ENCODE results near the gene FOXD3. TPM values are rescaled to one million over a fixed set of nuclear protein-coding genes. Genes with fewer than 3 reads are reported as not detected.

Gene FOXD3
- total RNA-seq (under 1 TPM in 1 of 2 donors, not detected in 1; under 0.01 TPM), polyA plus RNA-seq (under 1 TPM in 1 of 2 donors, not detected in 1; 0.05 TPM)

DNA sequence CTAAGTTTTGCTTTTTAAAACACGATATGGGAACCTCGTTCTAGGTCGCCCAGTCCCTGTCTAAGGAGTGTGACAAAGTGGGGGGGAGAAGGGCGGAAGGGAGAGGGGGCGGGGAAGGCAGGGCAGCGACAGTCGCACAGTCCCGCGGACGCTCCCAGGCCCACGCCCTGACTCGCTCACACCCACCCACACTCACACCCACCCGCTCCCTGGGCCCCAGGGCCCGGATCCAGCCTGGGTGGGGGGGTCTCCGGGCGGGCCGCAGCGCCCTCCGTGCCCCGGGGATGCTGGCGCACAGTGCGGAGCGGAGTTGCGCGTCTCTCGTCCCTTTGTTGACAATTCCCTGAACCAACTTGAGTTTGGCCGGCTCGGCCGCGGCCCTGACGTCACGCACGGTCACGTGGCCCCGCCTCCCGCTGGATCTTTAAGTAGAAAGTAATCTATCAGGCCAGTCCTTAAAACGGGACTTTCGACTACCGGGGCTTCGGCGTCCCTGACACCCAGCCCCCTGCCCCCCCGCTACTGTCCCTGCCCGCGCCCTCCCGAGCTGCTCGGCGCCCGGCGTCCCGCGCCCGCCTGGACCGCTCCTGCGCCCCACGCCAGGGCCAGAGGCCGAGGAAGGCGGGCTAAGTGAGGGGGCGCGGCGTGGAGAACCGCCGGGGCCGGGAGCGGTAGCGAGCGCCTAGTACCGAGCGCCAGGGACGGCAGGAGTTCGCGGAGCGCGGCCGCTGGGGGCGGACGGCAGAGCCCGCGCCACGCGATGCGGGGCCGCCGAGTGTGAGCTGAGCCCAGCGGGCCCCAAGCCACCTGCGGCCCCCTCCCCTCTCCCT is at the start of gene FOXD3:
FOXD3 (plus strand) TSS at position 454 of the 830 bp plus-strand sequence. CDS start 492 bp downstream, outside the sequence.
- Histone ChIP-seq H3K4me3 (ENCODE audit: low read depth in 1 of 3, low read length in 3 of 3) (peak within 1 kb of the TSS in 2 of 3 donors; percentile 49 to 56), H3K36me3 (ENCODE audit: control insufficient read depth in 4 of 4, insufficient read depth in 3 of 4, low read depth in 1 of 4, low read length in 3 of 4) (no peaks in the 10 kb centered on the region), H3K9ac (ENCODE audit: low read depth in 1 of 2, low read length in 2 of 2) (no peak within 1 kb of the TSS), H3K27ac (ENCODE audit: low read depth in 1 of 2, low read length in 2 of 2) (no peak within 1 kb of the TSS), H3K9me3 (ENCODE audit: control insufficient read depth in 4 of 4, low read length in 3 of 4) (peaks cover 0 to 21% (median under 1%) of the 10 kb centered on the region in 4 donors), H3K4me1 (ENCODE audit: control insufficient read depth in 4 of 4, insufficient read depth in 4 of 4, low read length in 3 of 4) (peaks cover 4 to 36% (median 26%) of the 10 kb centered on the region in 4 donors), H3K27me3 (ENCODE audit: control insufficient read depth in 4 of 4, insufficient read depth in 4 of 4, low read length in 3 of 4) (peaks cover 10 to 37% (median 21%) of the 10 kb centered on the region in 4 donors)
- peak; percentile 49 for DNase-seq (ENCODE audit: low spot score)
- peak; percentile 8 for TF ChIP-seq FOXA2 (IDR thresholded peaks at IDR 0.05)
- no peak for TF ChIP-seq RXRA (IDR thresholded peaks at IDR 0.05)
- WGBS, result 3% methylated on average over 85 of the region's 85 CpGs

- WGBS, result 83% methylated on average over 2 of the region's 2 CpGs
- DNase-seq (ENCODE audit: low spot score), result no peak
- Histone ChIP-seq H3K9ac (ENCODE audit: low read depth in 1 of 2, low read length in 2 of 2) (no peak overlapping the region), H3K36me3 (ENCODE audit: control insufficient read depth in 4 of 4, insufficient read depth in 3 of 4, low read depth in 1 of 4, low read length in 3 of 4) (no peaks in the 10 kb centered on the region), H3K27me3 (ENCODE audit: control insufficient read depth in 4 of 4, insufficient read depth in 4 of 4, low read length in 3 of 4) (peaks cover 0 to 4% (median 0%) of the 10 kb centered on the region in 4 donors), H3K27ac (ENCODE audit: low read depth in 1 of 2, low read length in 2 of 2) (no peak overlapping the region), H3K4me1 (ENCODE audit: control insufficient read depth in 4 of 4, insufficient read depth in 4 of 4, low read length in 3 of 4) (no peaks in the 10 kb centered on the region), H3K9me3 (ENCODE audit: control insufficient read depth in 4 of 4, low read length in 3 of 4) (no peaks in the 10 kb centered on the region), H3K4me3 (ENCODE audit: low read depth in 1 of 3, low read length in 3 of 3) (no peak overlapping the region)
- no peak for TF ChIP-seq CTCF (IDR thresholded peaks at IDR 0.05; ENCODE audit: low read depth, low read length, missing input control)
Observed at GRCh38 chr1:63272811-63273210, 49.6 kb upstream of the FOXD3 start.

GRCh38 chr1:63274371-63274770 is 48.0 kb upstream of the FOXD3 start:
- DNase-seq (ENCODE audit: low spot score), result no peak
- Histone ChIP-seq H3K27me3 (ENCODE audit: control insufficient read depth in 4 of 4, insufficient read depth in 4 of 4, low read length in 3 of 4) (peaks cover 0 to 4% (median 0%) of the 10 kb centered on the region in 4 donors), H3K4me1 (ENCODE audit: control insufficient read depth in 4 of 4, insufficient read depth in 4 of 4, low read length in 3 of 4) (no peaks in the 10 kb centered on the region), H3K4me3 (ENCODE audit: low read depth in 1 of 3, low read length in 3 of 3) (no peak overlapping the region), H3K36me3 (ENCODE audit: control insufficient read depth in 4 of 4, insufficient read depth in 3 of 4, low read depth in 1 of 4, low read length in 3 of 4) (no peaks in the 10 kb centered on the region), H3K9ac (ENCODE audit: low read depth in 1 of 2, low read length in 2 of 2) (no peak overlapping the region), H3K27ac (ENCODE audit: low read depth in 1 of 2, low read length in 2 of 2) (no peak overlapping the region), H3K9me3 (ENCODE audit: control insufficient read depth in 4 of 4, low read length in 3 of 4) (no peaks in the 10 kb centered on the region)
- TF ChIP-seq EGR1 (IDR thresholded peaks at IDR 0.05; ENCODE audit: low read depth in 2 of 2), result no peak
- TF ChIP-seq HNF4A (conservative IDR thresholded peaks at IDR 0.05), result no peak
- no peak for TF ChIP-seq RAD21 (IDR thresholded peaks at IDR 0.05)
- no peak for TF ChIP-seq JUND (IDR thresholded peaks at IDR 0.05)
- TF ChIP-seq GABPA (IDR thresholded peaks at IDR 0.05 in 1 of 2, conservative IDR thresholded peaks at IDR 0.05 in 1 of 2), result no peak
- TF ChIP-seq SP1 (IDR thresholded peaks at IDR 0.05), result no peak
- no peak for TF ChIP-seq HNF4G (IDR thresholded peaks at IDR 0.05)
- TF ChIP-seq, protein P1, sequence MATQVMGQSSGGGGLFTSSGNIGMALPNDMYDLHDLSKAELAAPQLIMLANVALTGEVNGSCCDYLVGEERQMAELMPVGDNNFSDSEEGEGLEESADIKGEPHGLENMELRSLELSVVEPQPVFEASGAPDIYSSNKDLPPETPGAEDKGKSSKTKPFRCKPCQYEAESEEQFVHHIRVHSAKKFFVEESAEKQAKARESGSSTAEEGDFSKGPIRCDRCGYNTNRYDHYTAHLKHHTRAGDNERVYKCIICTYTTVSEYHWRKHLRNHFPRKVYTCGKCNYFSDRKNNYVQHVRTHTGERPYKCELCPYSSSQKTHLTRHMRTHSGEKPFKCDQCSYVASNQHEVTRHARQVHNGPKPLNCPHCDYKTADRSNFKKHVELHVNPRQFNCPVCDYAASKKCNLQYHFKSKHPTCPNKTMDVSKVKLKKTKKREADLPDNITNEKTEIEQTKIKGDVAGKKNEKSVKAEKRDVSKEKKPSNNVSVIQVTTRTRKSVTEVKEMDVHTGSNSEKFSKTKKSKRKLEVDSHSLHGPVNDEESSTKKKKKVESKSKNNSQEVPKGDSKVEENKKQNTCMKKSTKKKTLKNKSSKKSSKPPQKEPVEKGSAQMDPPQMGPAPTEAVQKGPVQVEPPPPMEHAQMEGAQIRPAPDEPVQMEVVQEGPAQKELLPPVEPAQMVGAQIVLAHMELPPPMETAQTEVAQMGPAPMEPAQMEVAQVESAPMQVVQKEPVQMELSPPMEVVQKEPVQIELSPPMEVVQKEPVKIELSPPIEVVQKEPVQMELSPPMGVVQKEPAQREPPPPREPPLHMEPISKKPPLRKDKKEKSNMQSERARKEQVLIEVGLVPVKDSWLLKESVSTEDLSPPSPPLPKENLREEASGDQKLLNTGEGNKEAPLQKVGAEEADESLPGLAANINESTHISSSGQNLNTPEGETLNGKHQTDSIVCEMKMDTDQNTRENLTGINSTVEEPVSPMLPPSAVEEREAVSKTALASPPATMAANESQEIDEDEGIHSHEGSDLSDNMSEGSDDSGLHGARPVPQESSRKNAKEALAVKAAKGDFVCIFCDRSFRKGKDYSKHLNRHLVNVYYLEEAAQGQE (IDR thresholded peaks at IDR 0.05), result no peak
- TF ChIP-seq CTCF (IDR thresholded peaks at IDR 0.05; ENCODE audit: low read depth, low read length, missing input control), result no peak
- TF ChIP-seq, protein P2, sequence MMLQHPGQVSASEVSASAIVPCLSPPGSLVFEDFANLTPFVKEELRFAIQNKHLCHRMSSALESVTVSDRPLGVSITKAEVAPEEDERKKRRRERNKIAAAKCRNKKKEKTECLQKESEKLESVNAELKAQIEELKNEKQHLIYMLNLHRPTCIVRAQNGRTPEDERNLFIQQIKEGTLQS (IDR thresholded peaks at IDR 0.05), result no peak
- no peak for TF ChIP-seq RXRA (IDR thresholded peaks at IDR 0.05)
- TF ChIP-seq, protein P3, sequence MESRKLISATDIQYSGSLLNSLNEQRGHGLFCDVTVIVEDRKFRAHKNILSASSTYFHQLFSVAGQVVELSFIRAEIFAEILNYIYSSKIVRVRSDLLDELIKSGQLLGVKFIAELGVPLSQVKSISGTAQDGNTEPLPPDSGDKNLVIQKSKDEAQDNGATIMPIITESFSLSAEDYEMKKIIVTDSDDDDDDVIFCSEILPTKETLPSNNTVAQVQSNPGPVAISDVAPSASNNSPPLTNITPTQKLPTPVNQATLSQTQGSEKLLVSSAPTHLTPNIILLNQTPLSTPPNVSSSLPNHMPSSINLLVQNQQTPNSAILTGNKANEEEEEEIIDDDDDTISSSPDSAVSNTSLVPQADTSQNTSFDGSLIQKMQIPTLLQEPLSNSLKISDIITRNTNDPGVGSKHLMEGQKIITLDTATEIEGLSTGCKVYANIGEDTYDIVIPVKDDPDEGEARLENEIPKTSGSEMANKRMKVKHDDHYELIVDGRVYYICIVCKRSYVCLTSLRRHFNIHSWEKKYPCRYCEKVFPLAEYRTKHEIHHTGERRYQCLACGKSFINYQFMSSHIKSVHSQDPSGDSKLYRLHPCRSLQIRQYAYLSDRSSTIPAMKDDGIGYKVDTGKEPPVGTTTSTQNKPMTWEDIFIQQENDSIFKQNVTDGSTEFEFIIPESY (IDR thresholded peaks at IDR 0.05), result no peak
- no peak for TF ChIP-seq NR2F2 (IDR thresholded peaks at IDR 0.05)
